Large intestine (tissue), 3 donors: ENCODE data around the gene POLR2C. TPM values are rescaled to one million over a fixed set of nuclear protein-coding genes. Genes with fewer than 3 reads are reported as not detected.

ENCODE experiments used
- DNase-seq, 2 donors: peaks; one replicate each; pipeline versions ENCODE4 v3.0.0 to v3.0.0-alpha.2; 2013
- H3K27ac ChIP-seq: one replicate; pipeline ENCODE4 v1.5.1; 2013; ENCODE audit warnings: low read length
- H3K27me3 ChIP-seq: 2 replicates; pipeline ENCODE4 v1.6.1; 2013; ENCODE audit warnings: low read length; ENCODE audit not compliant: control insufficient read depth, insufficient read depth
- H3K36me3 ChIP-seq: 2 replicates; pipeline ENCODE4 v1.6.1; 2013; ENCODE audit warnings: low read length; ENCODE audit not compliant: control insufficient read depth, insufficient read depth
- H3K4me1 ChIP-seq: one replicate; pipeline ENCODE4 v1.6.1; 2013; ENCODE audit warnings: low read length; ENCODE audit not compliant: control insufficient read depth, insufficient read depth
- H3K4me3 ChIP-seq: one replicate; pipeline ENCODE4 v1.5.1; 2013; ENCODE audit warnings: low read length
- H3K9me3 ChIP-seq: one replicate; pipeline ENCODE4 v1.6.1; 2013; ENCODE audit warnings: mild to moderate bottlenecking, low read depth, low read length, moderate library complexity; ENCODE audit not compliant: control insufficient read depth
- WGBS: methylation state at CpG from one replicate; pipeline ENCODE4 v1.1.5; 2013; ENCODE audit warnings: low lambda C conversion rate; ENCODE audit not compliant: insufficient coverage; 5-methylcytosine and 5-hydroxymethylcytosine counted together
- polyA plus RNA-seq: library from polyadenylated mRNA; unstranded; fragments of 120-200 nt; gene quantifications from one replicate; pipeline ENCODE4 v1.2.1, GENCODE V29; 2013

The POLR2C gene
- polyA plus RNA-seq, 1 donor: 76.6 TPM

DNA sequence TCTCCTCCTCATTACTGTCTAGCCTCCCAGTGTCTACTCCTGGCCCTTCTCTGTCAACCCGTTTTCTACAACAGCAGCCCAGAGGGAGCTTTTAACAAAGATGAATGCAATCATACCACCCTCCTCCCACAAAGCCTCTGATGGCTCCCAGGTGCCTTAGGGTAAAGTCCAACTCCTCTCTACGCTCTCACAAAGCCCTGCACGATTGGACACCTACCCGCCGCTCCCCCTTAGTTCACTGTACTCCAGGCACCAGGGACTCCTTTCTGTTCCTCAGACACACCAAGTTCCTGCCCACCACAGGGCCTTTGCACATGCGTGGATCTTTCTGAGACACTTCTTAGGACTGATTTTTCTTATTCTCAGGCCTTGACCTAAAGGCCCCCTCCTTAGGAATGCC is 56.4 kb downstream of the POLR2C start:
- no peak overlapping the region for H3K4me3 ChIP-seq
- peak in 1 of 2 donors; percentile 67 for DNase-seq
- no peaks in the 10 kb centered on the region for H3K27me3 ChIP-seq
- H3K27ac ChIP-seq: no peak overlapping the region
- no CpG with 5 or more reads among the region's 6 CpGs for WGBS
- peaks cover 4% of the 10 kb centered on the region for H3K9me3 ChIP-seq
- peaks cover 22% of the 10 kb centered on the region for H3K4me1 ChIP-seq
- H3K36me3 ChIP-seq: peaks cover 10% of the 10 kb centered on the region

DNA sequence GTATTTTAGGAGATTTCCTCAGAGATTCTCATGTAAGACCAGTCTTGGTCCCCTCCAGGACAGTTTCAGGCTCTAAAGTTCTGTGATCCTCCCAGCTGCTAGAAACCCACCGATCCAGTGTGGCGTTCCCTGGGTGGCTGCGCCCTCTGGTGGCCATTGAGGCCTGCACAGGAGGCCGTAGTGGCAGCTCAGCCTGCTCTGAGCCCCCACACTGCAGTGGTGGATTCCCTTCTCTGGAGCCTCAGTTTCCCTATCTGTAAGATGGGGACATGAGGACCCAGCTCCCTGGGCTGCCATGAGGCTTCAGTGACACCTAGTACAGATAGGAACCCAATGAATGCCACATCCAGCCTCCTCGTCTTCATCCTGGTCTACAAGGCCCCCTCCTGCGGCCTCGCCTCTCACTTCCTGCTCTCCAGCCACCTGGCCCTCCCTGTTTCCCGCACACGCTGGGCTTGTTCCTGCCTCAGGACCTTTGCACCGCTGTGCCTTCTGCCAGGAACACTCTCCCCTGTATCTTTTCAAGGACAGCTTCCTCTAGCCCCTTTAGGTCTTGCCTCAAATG is 57.4 kb downstream of the POLR2C start:
- H3K9me3 ChIP-seq: peaks cover 4% of the 10 kb centered on the region
- DNase-seq: peak; percentile 56 to 64
- peaks cover 12% of the 10 kb centered on the region for H3K4me1 ChIP-seq
- H3K4me3 ChIP-seq: no peak overlapping the region
- H3K27me3 ChIP-seq: no peaks in the 10 kb centered on the region
- WGBS: no CpG with 5 or more reads among the region's 10 CpGs
- H3K36me3 ChIP-seq: peaks cover 10% of the 10 kb centered on the region
- no peak overlapping the region for H3K27ac ChIP-seq

Other genes with a start within 250 kb of the POLR2C start
- 44.5 TPM for gene ARL2BP, start 217.4 kb upstream of the POLR2C start, polyA plus RNA-seq
- 117 TPM for gene PLLP, start 178.0 kb upstream of the POLR2C start, polyA plus RNA-seq
- gene CCL22, start 103.9 kb upstream of the POLR2C start, polyA plus RNA-seq: 0.30 TPM
- 30.6 TPM for gene CX3CL1, start 90.2 kb upstream of the POLR2C start, polyA plus RNA-seq
- gene CCL17, start 57.9 kb upstream of the POLR2C start, polyA plus RNA-seq: 0.30 TPM
- 52.8 TPM for gene CIAPIN1, start 15.3 kb upstream of the POLR2C start, polyA plus RNA-seq
- 73.0 TPM for gene COQ9, start 15.2 kb upstream of the POLR2C start, polyA plus RNA-seq
- 113 TPM for gene DOK4, start 23.8 kb downstream of the POLR2C start, polyA plus RNA-seq
- gene CCDC102A, start 73.9 kb downstream of the POLR2C start, polyA plus RNA-seq: 5.6 TPM
- gene ADGRG5, start 80.0 kb downstream of the POLR2C start, polyA plus RNA-seq: 9.1 TPM
- gene ADGRG1, start 166.0 kb downstream of the POLR2C start, polyA plus RNA-seq: 102 TPM
- 1.7 TPM for gene ADGRG3, start 205.6 kb downstream of the POLR2C start, polyA plus RNA-seq
- gene DRC7, start 232.1 kb downstream of the POLR2C start, polyA plus RNA-seq: 0.22 TPM